IPS DF 6.9 (cell line): ENCODE results near the gene KLF16.
"Not testable (repeated sequence)": the region's sequence is repeated elsewhere in the genome, so short reads cannot be mapped to it uniquely, and the experiment has no call there.

Source experiments
- DNase-seq: peaks from one replicate; pipeline ENCODE4 v3.0.0-alpha.2; 2013; ENCODE audit warnings: low read depth, low spot score
- H3K27ac ChIP-seq: one replicate; pipeline ENCODE4 v1.5.1; 2013; ENCODE audit warnings: low read length, control low read depth
- H3K27me3 ChIP-seq: 2 replicates; pipeline ENCODE4 v1.6.1; 2013; ENCODE audit warnings: mild to moderate bottlenecking, low read length; ENCODE audit not compliant: control insufficient read depth, insufficient read depth
- H3K36me3 ChIP-seq: 2 replicates; pipeline ENCODE4 v1.6.1; 2013; ENCODE audit warnings: low read length; ENCODE audit not compliant: control insufficient read depth, insufficient read depth
- H3K4me1 ChIP-seq: 2 replicates; pipeline ENCODE4 v1.6.1; 2013; ENCODE audit warnings: low read length; ENCODE audit not compliant: control insufficient read depth, insufficient read depth
- H3K4me3 ChIP-seq: 2 replicates; pipeline ENCODE4 v1.5.1; 2013; ENCODE audit warnings: mild to moderate bottlenecking, low read length
- H3K9me3 ChIP-seq: 2 replicates; pipeline ENCODE4 v1.6.1; 2013; ENCODE audit warnings: low read length, inconsistent platforms; ENCODE audit not compliant: control insufficient read depth, insufficient read depth
- WGBS: extraction: QIAGEN DNeasy Blood & Tissue Kit; methylation state at CpG from one replicate; pipeline ENCODE4 v1.1.7; 2013; ENCODE audit warnings: mixed read lengths, missing lambda C conversion rate; ENCODE audit not compliant: insufficient read length, insufficient coverage; 5-methylcytosine and 5-hydroxymethylcytosine counted together

KLF16 gene

GRCh38 chr19:1884719-1885334 lies 21.4 kb upstream of the KLF16 start:
- no peak for DNase-seq
- Histone ChIP-seq H3K27ac (no peak overlapping the region), H3K4me3 (peak overlapping the region; percentile 83), H3K36me3 (no peaks in the 10 kb centered on the region), H3K27me3 (no peaks in the 10 kb centered on the region), H3K4me1 (peaks cover 1% of the 10 kb centered on the region; the same call in 1 of the 2 replicates), H3K9me3 (no peaks in the 10 kb centered on the region)
- no CpG with 5 or more reads among the region's 56 CpGs for WGBS

- no peak for DNase-seq
- H3K9me3 ChIP-seq: no peaks in the 10 kb centered on the region
- H3K27ac ChIP-seq: no peak overlapping the region
- no CpG with 5 or more reads among the region's 11 CpGs for WGBS
- H3K36me3 ChIP-seq: no peaks in the 10 kb centered on the region
- H3K27me3 ChIP-seq: no peaks in the 10 kb centered on the region
- H3K4me3 ChIP-seq: peak overlapping the region; percentile 83; the same call in 1 of the 2 replicates
- peaks cover 1% of the 10 kb centered on the region; the same call in 1 of the 2 replicates for H3K4me1 ChIP-seq
Observed at GRCh38 chr19:1884291-1884718, 20.9 kb upstream of the KLF16 start.

- H3K4me1 ChIP-seq: peaks cover 1% of the 10 kb centered on the region; the same call in 1 of the 2 replicates
- whole genome bisulfite sequencing: no CpG with 5 or more reads among the region's 8 CpGs
Observed at GRCh38 chr19:1883784-1884183, 20.4 kb upstream of the KLF16 start.

GRCh38 chr19:1882786-1883692 lies 19.7 kb upstream of the KLF16 start:
- Histone ChIP-seq H3K36me3 (no peaks in the 10 kb centered on the region), H3K4me1 (peaks cover 1% of the 10 kb centered on the region; the same call in 1 of the 2 replicates), H3K9me3 (no peaks in the 10 kb centered on the region), H3K4me3 (no peak overlapping the region), H3K27me3 (no peaks in the 10 kb centered on the region), H3K27ac (no peak overlapping the region)
- no CpG with 5 or more reads among the region's 25 CpGs for WGBS
- no peak for DNase-seq

More at GRCh38 chr19:1883784-1884183, 20.4 kb upstream of the KLF16 start:
- Histone ChIP-seq H3K27ac (no peak overlapping the region), H3K9me3 (no peaks in the 10 kb centered on the region), H3K4me3 (no peak overlapping the region), H3K27me3 (no peaks in the 10 kb centered on the region), H3K36me3 (no peaks in the 10 kb centered on the region)
- no peak for DNase-seq

GRCh38 chr19:1882089-1882785 lies 18.9 kb upstream of the KLF16 start:
- H3K27ac ChIP-seq: no peak overlapping the region

GRCh38 chr19:1881393-1882088 lies 18.2 kb upstream of the KLF16 start:
- not testable (repeated sequence) for DNase-seq, H3K36me3 ChIP-seq, H3K9me3 ChIP-seq, H3K27me3 ChIP-seq, H3K4me3 ChIP-seq, H3K27ac ChIP-seq, H3K4me1 ChIP-seq
- whole genome bisulfite sequencing: no CpG with 5 or more reads among the region's 44 CpGs

More at GRCh38 chr19:1882089-1882785, 18.9 kb upstream of the KLF16 start:
- Histone ChIP-seq H3K4me3 (no peak overlapping the region), H3K4me1 (peaks cover 1% of the 10 kb centered on the region; the same call in 1 of the 2 replicates), H3K36me3 (no peaks in the 10 kb centered on the region), H3K27me3 (no peaks in the 10 kb centered on the region), H3K9me3 (no peaks in the 10 kb centered on the region)
- no peak for DNase-seq
- WGBS: no CpG with 5 or more reads among the region's 31 CpGs

GRCh38 chr19:1880611-1881392 lies 17.4 kb upstream of the KLF16 start:
- Histone ChIP-seq H3K4me3 (no peak overlapping the region), H3K4me1 (peaks cover 1% of the 10 kb centered on the region; the same call in 1 of the 2 replicates), H3K9me3 (no peaks in the 10 kb centered on the region), H3K27ac (no peak overlapping the region), H3K27me3 (no peaks in the 10 kb centered on the region), H3K36me3 (no peaks in the 10 kb centered on the region)
- no CpG with 5 or more reads among the region's 35 CpGs for WGBS
- DNase-seq: no peak

GRCh38 chr19:1879982-1880381 lies 16.6 kb upstream of the KLF16 start:
- DNase-seq, H3K9me3 ChIP-seq, H3K27ac ChIP-seq, H3K36me3 ChIP-seq, H3K4me1 ChIP-seq, H3K4me3 ChIP-seq, H3K27me3 ChIP-seq: not testable (repeated sequence)
- WGBS: no CpG with 5 or more reads among the region's 17 CpGs

GRCh38 chr19:1878583-1878982 lies 15.2 kb upstream of the KLF16 start:
- not testable (repeated sequence) for H3K9me3 ChIP-seq, H3K4me3 ChIP-seq, H3K27me3 ChIP-seq, H3K27ac ChIP-seq, DNase-seq, H3K36me3 ChIP-seq, H3K4me1 ChIP-seq
- no CpG with 5 or more reads among the region's 8 CpGs for WGBS
